Body of pancreas (tissue), 4 donors: ENCODE measurements around the gene NACC2. TPM values are rescaled to one million over a fixed set of nuclear protein-coding genes. Genes with fewer than 3 reads are reported as not detected.

Experiments
- ATAC-seq: fragments of 150-250 bp; one replicate; pipeline ENCODE4 v1.9.1; 2016
- DNase-seq, 4 donors: peaks; one replicate each; pipeline ENCODE4 v3.0.0-alpha.2; 2019
- H3K27ac ChIP-seq, 4 donors: fragments of 200-600 bp; sonication (generic); 1 replicate in 3 of 4; 2 replicates in 1 of 4; pipeline versions ENCODE4 v1.5.1 to v1.6.1; 2016 to 2019; ENCODE audit warnings: mild to moderate bottlenecking in 1 of 4, mixed read lengths in 1 of 4, moderate library complexity in 1 of 4
- H3K27me3 ChIP-seq, 2 donors: fragments of 200-600 bp; sonication (generic); one replicate each; pipeline ENCODE4 v1.6.0; 2016; ENCODE audit warnings: mild to moderate bottlenecking in 1 of 2
- H3K36me3 ChIP-seq, 2 donors: fragments of 200-600 bp; sonication (generic); replicated peaks in 1 of 2; 2 replicates each; pipeline ENCODE4 v1.5.1; 2016; ENCODE audit warnings: low read depth in 2 of 2; ENCODE audit not compliant: insufficient read depth in 1 of 2
- H3K4me1 ChIP-seq: fragments of 200-600 bp; sonication (generic); one replicate; pipeline ENCODE4 v1.6.0; 2016
- H3K4me3 ChIP-seq, 2 donors: fragments of 200-600 bp; sonication (generic); 1 replicate in 1 of 2; 2 replicates in 1 of 2; pipeline ENCODE4 v1.5.1; 2016 to 2019
- H3K9me3 ChIP-seq, 3 donors: fragments of 200-600 bp; sonication (generic); 1 replicate in 2 of 3; 2 replicates in 1 of 3; pipeline ENCODE4 v1.5.1; 2016
- POLR2A ChIP-seq, 3 donors: fragments of 450-650 bp; IDR thresholded peaks; one replicate each; pipeline ENCODE4 v1.6.1; 2016; ENCODE audit warnings: antibody characterized with exemption in 3 of 3, mild to moderate bottlenecking in 2 of 3
- WGBS, 2 donors: methylation state at CpG; one replicate each; pipeline ENCODE4 v1.1.5; 2017; 5-methylcytosine and 5-hydroxymethylcytosine counted together
- intact Hi-C: fragments of 100-400 bp; cut with DNase I; formaldehyde crosslinking; loops from one replicate; pipeline ENCODE4 v1.15.1; 2023
- total RNA-seq, 2 donors: library from RNA; depleted of rRNA; stranded (reverse); fragments of >200 nt; gene quantifications; one replicate each; pipeline ENCODE4 v1.1.0, GENCODE V29; 2016
- TF ChIP-seq, protein P1 (sequence below), 7 experiments: fragments of 450-650 bp in 4 of 7; fragments of 200-600 bp in 3 of 7; sonication (generic) in 3 of 7; IDR thresholded peaks; one replicate each; pipeline ENCODE4 v1.5.1; 2016 to 2019; ENCODE audit warnings: antibody characterized with exemption in 7 of 7

NACC2 gene
- total RNA-seq, 2 donors from 2014 or later: 16.6 to 21.1 TPM

DNA sequence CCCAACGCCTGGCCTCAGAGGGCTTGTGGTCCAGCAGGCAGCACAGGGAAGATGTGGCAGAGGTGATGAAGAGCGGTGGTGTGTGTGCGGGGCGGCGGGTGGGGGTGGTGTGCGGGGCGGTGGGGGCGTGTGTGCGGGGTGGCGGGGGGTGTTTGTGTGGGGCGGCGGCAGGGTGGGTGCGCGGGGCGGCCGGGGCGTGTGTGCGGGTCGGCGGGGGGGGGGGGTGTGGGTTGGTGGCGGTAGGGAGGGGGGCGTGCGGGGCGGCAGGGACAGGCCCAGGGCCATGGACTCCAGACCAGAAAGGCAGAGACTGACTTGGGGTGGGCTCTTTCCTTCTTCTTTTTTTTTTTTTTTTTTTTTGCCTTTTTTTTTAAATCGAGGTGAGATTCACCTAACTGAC, 4.5 kb upstream of the NACC2 start:
- WGBS, 2 donors: 53 to 54% methylated on average over 14 of the region's 25 CpGs
- DNase-seq: no peak
- H3K27me3 ChIP-seq: no peaks in the 10 kb centered on the region
- no peaks in the 10 kb centered on the region for H3K9me3 ChIP-seq
- no peak for ATAC-seq
- H3K4me1 ChIP-seq: peaks cover 16% of the 10 kb centered on the region
- no peak overlapping the region for H3K4me3 ChIP-seq
- TF ChIP-seq, protein P1, sequence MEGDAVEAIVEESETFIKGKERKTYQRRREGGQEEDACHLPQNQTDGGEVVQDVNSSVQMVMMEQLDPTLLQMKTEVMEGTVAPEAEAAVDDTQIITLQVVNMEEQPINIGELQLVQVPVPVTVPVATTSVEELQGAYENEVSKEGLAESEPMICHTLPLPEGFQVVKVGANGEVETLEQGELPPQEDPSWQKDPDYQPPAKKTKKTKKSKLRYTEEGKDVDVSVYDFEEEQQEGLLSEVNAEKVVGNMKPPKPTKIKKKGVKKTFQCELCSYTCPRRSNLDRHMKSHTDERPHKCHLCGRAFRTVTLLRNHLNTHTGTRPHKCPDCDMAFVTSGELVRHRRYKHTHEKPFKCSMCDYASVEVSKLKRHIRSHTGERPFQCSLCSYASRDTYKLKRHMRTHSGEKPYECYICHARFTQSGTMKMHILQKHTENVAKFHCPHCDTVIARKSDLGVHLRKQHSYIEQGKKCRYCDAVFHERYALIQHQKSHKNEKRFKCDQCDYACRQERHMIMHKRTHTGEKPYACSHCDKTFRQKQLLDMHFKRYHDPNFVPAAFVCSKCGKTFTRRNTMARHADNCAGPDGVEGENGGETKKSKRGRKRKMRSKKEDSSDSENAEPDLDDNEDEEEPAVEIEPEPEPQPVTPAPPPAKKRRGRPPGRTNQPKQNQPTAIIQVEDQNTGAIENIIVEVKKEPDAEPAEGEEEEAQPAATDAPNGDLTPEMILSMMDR (IDR thresholded peaks at IDR 0.05): no peak
- TF ChIP-seq POLR2A (IDR thresholded peaks at IDR 0.05): no peak
- H3K36me3 ChIP-seq: no peaks in the 10 kb centered on the region
- intact Hi-C loops: no loop called here
- H3K27ac ChIP-seq: no peak overlapping the region

GRCh38 chr9:136098844-136099243, 3.8 kb upstream of the NACC2 start:
- TF ChIP-seq, protein P1 (IDR thresholded peaks at IDR 0.05): no peak
- no peak for TF ChIP-seq POLR2A (IDR thresholded peaks at IDR 0.05)
- no peaks in the 10 kb centered on the region for H3K27me3 ChIP-seq
- peaks cover 19% of the 10 kb centered on the region for H3K4me1 ChIP-seq
- H3K4me3 ChIP-seq: no peak overlapping the region
- no peaks in the 10 kb centered on the region for H3K36me3 ChIP-seq
- H3K27ac ChIP-seq: no peak overlapping the region
- H3K9me3 ChIP-seq: no peaks in the 10 kb centered on the region
- intact Hi-C loops: no loop called here
- 58 to 66% methylated on average over 10 to 14 of the region's 14 CpGs for WGBS, 2 donors
- DNase-seq: no peak
- no peak for ATAC-seq

DNA sequence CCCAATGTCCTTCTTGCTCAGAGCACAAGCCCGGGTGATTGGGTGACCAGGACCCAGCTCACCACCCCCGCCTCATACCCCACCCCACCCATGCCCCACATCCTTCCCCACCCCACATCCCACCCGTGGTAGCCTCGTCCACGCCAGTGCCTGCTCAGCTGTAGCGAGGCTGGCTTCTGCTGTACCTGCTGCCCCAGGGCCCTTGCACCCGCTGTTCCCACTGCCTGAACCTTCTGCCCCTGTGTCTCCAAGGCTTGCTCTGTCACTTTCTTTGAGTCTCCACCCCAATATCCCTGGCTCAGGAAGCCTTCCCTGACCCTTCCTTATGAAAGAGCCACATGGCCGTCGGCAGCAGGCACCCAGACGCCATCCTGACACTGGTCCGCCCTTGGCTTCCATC, 3.1 kb upstream of the NACC2 start:
- Histone ChIP-seq H3K4me1 (peaks cover 25% of the 10 kb centered on the region), H3K9me3 (no peaks in the 10 kb centered on the region), H3K4me3 (no peak overlapping the region), H3K36me3 (no peaks in the 10 kb centered on the region), H3K27me3 (no peaks in the 10 kb centered on the region), H3K27ac (no peak overlapping the region)
- DNase-seq: no peak
- 77 to 78% methylated on average over 10 to 11 of the region's 11 CpGs for WGBS, 2 donors
- no peak for ATAC-seq
- TF ChIP-seq POLR2A (IDR thresholded peaks at IDR 0.05): no peak
- intact Hi-C loops: no loop called here

- Histone ChIP-seq H3K4me1 (peaks cover 42% of the 10 kb centered on the region), H3K27me3 (no peaks in the 10 kb centered on the region), H3K27ac (no peak overlapping the region), H3K9me3 (no peaks in the 10 kb centered on the region), H3K4me3 (no peak overlapping the region), H3K36me3 (no peaks in the 10 kb centered on the region)
- WGBS, 2 donors: 76 to 81% methylated on average over 2 to 5 of the region's 5 CpGs
- TF ChIP-seq POLR2A (IDR thresholded peaks at IDR 0.05): no peak
- TF ChIP-seq, protein P1 (IDR thresholded peaks at IDR 0.05): no peak
- intact Hi-C loops: no loop called here
- ATAC-seq (no peak), DNase-seq (no peak)
Observed at GRCh38 chr9:136096505-136097001, 1.5 kb upstream of the NACC2 start.

DNA sequence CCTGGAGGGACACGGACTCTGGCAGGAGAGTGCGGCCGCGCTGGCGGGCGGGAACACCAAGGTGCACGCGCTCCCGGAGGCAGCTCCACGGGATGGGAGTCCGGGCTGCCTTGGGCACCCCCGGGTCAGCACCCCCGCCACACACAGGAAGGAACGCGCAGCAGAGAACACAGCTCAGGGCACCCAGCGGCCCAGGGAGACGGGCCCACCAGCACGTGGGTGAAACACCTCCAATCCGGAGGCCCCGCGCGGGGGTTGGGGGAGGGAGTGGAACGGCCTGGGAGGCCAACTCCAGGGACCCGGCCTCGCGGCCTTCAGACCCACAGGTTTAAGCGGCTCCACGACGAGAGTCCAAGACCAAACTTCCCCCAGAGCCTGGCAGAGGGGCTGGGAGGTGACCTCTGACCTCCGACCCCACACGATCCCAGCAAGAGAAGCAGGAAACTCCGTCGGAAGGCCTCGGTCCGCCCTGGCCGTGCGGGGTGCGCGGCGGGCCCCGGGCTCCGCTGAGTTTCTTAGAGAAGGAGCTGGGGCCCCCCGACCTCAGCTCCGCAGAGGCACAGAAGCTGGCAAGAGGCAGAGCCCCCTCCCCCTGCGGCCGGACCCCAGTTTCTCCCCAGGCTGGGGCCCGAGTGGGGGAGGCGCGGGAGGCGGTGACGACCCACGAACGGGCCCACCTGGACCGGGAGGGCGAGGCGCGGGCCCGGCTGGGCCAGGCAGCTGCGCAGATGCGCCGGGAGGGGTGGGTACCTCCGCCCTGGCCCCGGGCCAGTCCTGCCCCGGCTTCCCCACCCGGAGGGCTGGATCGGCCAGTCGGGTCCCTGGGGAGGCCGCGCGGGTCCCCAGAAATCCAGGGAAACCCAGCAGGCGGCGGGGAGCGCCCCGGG, 851 bp downstream of the NACC2 start:
- intact Hi-C loops: loop anchor here (5.0 kb wide), 1 partner anchor 37 kb away; no protein-coding TSS in a partner anchor
- WGBS, 2 donors: 1 to 11% methylated on average over 17 to 60 of the region's 74 CpGs
- Histone ChIP-seq H3K36me3 (no peaks in the 10 kb centered on the region), H3K4me3 (peak overlapping the region; percentile 74 to 85), H3K9me3 (no peaks in the 10 kb centered on the region), H3K27me3 (no peaks in the 10 kb centered on the region), H3K27ac (peak overlapping the region; percentile 52 to 93 (median 86)), H3K4me1 (peaks cover 62% of the 10 kb centered on the region)
- ATAC-seq: peak; percentile 68
- DNase-seq: peak; percentile 75 to 82 (median 80)
- TF ChIP-seq POLR2A (IDR thresholded peaks at IDR 0.05): peak; percentile 24 to 59 (median 52)
- TF ChIP-seq, protein P1 (IDR thresholded peaks at IDR 0.05): no peak
